ENCODE measurements around the gene ESCO1. TPM values are rescaled to one million over a fixed set of nuclear protein-coding genes. Genes with fewer than 3 reads are reported as not detected.

ESCO1 gene
- total RNA-seq, 4 donors from 2014 or later, result 22.1 to 41.3 (median 34.4) TPM

GRCh38 chr18:21584391-21584790 is 16.1 kb downstream of the ESCO1 start:
- H3K4me1 ChIP-seq, result no peaks in the 10 kb centered on the region
- peaks cover 0 to 28% (median 0%) of the 10 kb centered on the region in 3 donors for H3K36me3 ChIP-seq
- no peak for TF ChIP-seq CTCF (IDR thresholded peaks at IDR 0.05)
- TF ChIP-seq POLR2A (IDR thresholded peaks at IDR 0.05), result no peak
- no peak for DNase-seq
- H3K27ac ChIP-seq, result no peak overlapping the region
- no peaks in the 10 kb centered on the region for H3K9me3 ChIP-seq
- no peaks in the 10 kb centered on the region for H3K27me3 ChIP-seq
- H3K4me3 ChIP-seq, result no peak overlapping the region

- no peak overlapping the region for H3K4me3 ChIP-seq
- no peak for TF ChIP-seq POLR2A (IDR thresholded peaks at IDR 0.05)
- no peak for TF ChIP-seq CTCF (IDR thresholded peaks at IDR 0.05)
- H3K27ac ChIP-seq, result no peak overlapping the region
- no peaks in the 10 kb centered on the region for H3K27me3 ChIP-seq
- no peaks in the 10 kb centered on the region for H3K4me1 ChIP-seq
- H3K36me3 ChIP-seq, result peaks cover 0 to 57% (median 0%) of the 10 kb centered on the region in 3 donors
- no peaks in the 10 kb centered on the region for H3K9me3 ChIP-seq
- no peak for DNase-seq
Measured at GRCh38 chr18:21575656-21576055, 24.8 kb downstream of the ESCO1 start.

- Histone ChIP-seq H3K36me3 (peaks cover 0 to 66% (median 0%) of the 10 kb centered on the region in 3 donors), H3K27ac (no peak overlapping the region), H3K4me3 (no peak overlapping the region), H3K4me1 (no peaks in the 10 kb centered on the region), H3K9me3 (no peaks in the 10 kb centered on the region), H3K27me3 (no peaks in the 10 kb centered on the region)
- TF ChIP-seq CTCF (IDR thresholded peaks at IDR 0.05), result no peak
- no peak for TF ChIP-seq POLR2A (IDR thresholded peaks at IDR 0.05)
- DNase-seq, result no peak
Measured at GRCh38 chr18:21571772-21572171, 28.7 kb downstream of the ESCO1 start.

- Histone ChIP-seq H3K36me3 (peaks cover 0 to 80% (median 0%) of the 10 kb centered on the region in 3 donors), H3K9me3 (no peaks in the 10 kb centered on the region), H3K4me3 (no peak overlapping the region), H3K27me3 (no peaks in the 10 kb centered on the region), H3K4me1 (no peaks in the 10 kb centered on the region), H3K27ac (no peak overlapping the region)
- TF ChIP-seq CTCF (IDR thresholded peaks at IDR 0.05) (no peak), POLR2A (IDR thresholded peaks at IDR 0.05) (no peak)
- DNase-seq, result no peak
Measured at GRCh38 chr18:21559195-21559594, 41.3 kb downstream of the ESCO1 start.

- H3K9me3 ChIP-seq, result no peaks in the 10 kb centered on the region
- H3K27ac ChIP-seq, result no peak overlapping the region
- no peak for TF ChIP-seq POLR2A (IDR thresholded peaks at IDR 0.05)
- no peak for TF ChIP-seq CTCF (IDR thresholded peaks at IDR 0.05)
- no peak for DNase-seq
- no peaks in the 10 kb centered on the region for H3K27me3 ChIP-seq
- no peak overlapping the region for H3K4me3 ChIP-seq
- no peaks in the 10 kb centered on the region for H3K4me1 ChIP-seq
- H3K36me3 ChIP-seq, result peaks cover 0 to 74% (median 0%) of the 10 kb centered on the region in 3 donors
Measured at GRCh38 chr18:21557607-21558253, 42.8 kb downstream of the ESCO1 start.

Data from Peyer's patch (tissue), 4 donors.